DND-41 (cell line): ENCODE data around the gene RSPH9.

Experiments
- ATAC-seq: fragments of 200-7000 bp; cut with Tn5 transposase; 3 replicates; pipeline ENCODE4 v1.9.1; 2021; ENCODE audit warnings: low read depth; ENCODE audit not compliant: insufficient read depth
- DNase-seq: peaks from one replicate; pipeline ENCODE4 v3.0.0-alpha.2; 2020
- H2AFZ ChIP-seq: 2 replicates; pipeline ENCODE4 v1.6.0; 2012; ENCODE audit warnings: low read depth, low read length
- H3K27ac ChIP-seq: 2 replicates; pipeline ENCODE4 v1.5.1; 2012; ENCODE audit warnings: low read length, inconsistent platforms
- H3K27me3 ChIP-seq: fragments of 200-600 bp; sonication (generic); 2 replicates; pipeline ENCODE4 v1.6.0; 2012; ENCODE audit warnings: low read length, mild to moderate bottlenecking, inconsistent platforms; ENCODE audit not compliant: insufficient read depth, poor library complexity
- H3K36me3 ChIP-seq: 2 replicates; pipeline ENCODE4 v1.5.1; 2012; ENCODE audit warnings: low read length, inconsistent platforms; ENCODE audit not compliant: insufficient read depth
- H3K4me1 ChIP-seq: 2 replicates; pipeline ENCODE4 v1.5.1; 2012; ENCODE audit warnings: mild to moderate bottlenecking, low read length; ENCODE audit not compliant: insufficient read depth
- H3K4me2 ChIP-seq: 2 replicates; pipeline ENCODE4 v1.6.0; 2012; ENCODE audit warnings: mild to moderate bottlenecking, moderate library complexity, low read length, inconsistent platforms; ENCODE audit not compliant: insufficient read depth
- H3K4me3 ChIP-seq, 2 experiments: fragments of 200-600 bp in 1 of 2; shearing (Covaris generic) in 1 of 2; 2 replicates each; pipeline ENCODE4 v1.5.1; 2012 to 2016; ENCODE audit warnings: inconsistent platforms in 2 of 2, low read length in 2 of 2, mild to moderate bottlenecking in 2 of 2, low read depth in 1 of 2, moderate library complexity in 1 of 2
- H3K79me2 ChIP-seq: 2 replicates; pipeline ENCODE4 v1.6.0; 2012; ENCODE audit warnings: low read length, inconsistent platforms; ENCODE audit not compliant: insufficient read depth
- H3K9ac ChIP-seq: 2 replicates; pipeline ENCODE4 v1.6.0; 2012; ENCODE audit warnings: low read depth, mild to moderate bottlenecking, inconsistent platforms, low read length, moderate library complexity
- H3K9me3 ChIP-seq: 2 replicates; pipeline ENCODE4 v1.5.1; 2012; ENCODE audit warnings: low read length, moderate library complexity, mild to moderate bottlenecking, inconsistent platforms; ENCODE audit not compliant: insufficient read depth, severe bottlenecking
- H4K20me1 ChIP-seq: 2 replicates; pipeline ENCODE4 v1.6.0; 2012; ENCODE audit warnings: low read length; ENCODE audit not compliant: insufficient read depth
- EZH2 ChIP-seq: IDR thresholded peaks from 3 replicates; pipeline ENCODE4 v1.6.1; 2012; ENCODE audit warnings: borderline replicate concordance, low read depth, mild to moderate bottlenecking, moderate library complexity, low read length, inconsistent platforms; ENCODE audit not compliant: severe bottlenecking
- TF ChIP-seq, protein P1 (sequence below): IDR thresholded peaks from 2 replicates; pipeline ENCODE4 v1.5.1; 2012; ENCODE audit warnings: borderline replicate concordance, low read length, moderate library complexity, mild to moderate bottlenecking; ENCODE audit not compliant: poor library complexity, severe bottlenecking; ENCODE audit errors: extremely low read depth

RSPH9 gene

DNA sequence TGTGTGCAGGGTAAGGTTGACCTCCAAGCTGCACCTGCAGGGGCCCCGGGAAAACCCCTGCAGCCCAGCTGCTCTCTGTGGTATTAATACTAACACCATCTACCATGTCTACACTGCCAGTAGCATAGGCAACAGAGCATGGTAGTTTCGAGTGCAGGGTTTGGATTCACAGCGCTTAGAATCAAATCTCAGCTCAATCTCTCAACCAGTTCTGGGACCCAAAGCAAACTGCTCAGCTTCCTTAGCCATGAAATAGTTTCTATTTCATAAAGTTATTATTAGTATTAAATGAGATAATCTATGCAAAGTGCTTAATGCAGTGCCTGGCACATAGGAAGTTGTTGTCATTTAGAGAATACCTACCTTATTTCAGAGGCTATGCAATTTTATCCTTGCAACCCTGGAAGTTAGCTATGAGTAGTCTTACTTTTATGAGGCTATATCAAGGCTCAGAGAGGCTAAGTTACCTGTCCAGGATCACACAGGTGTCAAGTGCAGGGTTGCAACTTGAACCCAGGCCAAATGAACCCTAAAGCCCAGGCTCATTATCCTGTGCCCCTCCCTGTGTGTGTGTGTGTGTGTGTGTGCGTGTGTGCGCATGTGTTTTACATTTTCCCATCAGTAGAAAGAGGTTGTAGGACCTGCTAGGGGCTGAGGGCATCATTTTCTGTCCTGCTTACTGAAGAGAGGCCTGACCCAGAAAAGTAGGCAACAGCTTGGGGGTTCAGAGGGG, 70.4 kb downstream of the RSPH9 start:
- DNase-seq (no peak), ATAC-seq (peak; percentile 27; the same call in 1 of the 3 replicates)
- TF ChIP-seq, protein P1, sequence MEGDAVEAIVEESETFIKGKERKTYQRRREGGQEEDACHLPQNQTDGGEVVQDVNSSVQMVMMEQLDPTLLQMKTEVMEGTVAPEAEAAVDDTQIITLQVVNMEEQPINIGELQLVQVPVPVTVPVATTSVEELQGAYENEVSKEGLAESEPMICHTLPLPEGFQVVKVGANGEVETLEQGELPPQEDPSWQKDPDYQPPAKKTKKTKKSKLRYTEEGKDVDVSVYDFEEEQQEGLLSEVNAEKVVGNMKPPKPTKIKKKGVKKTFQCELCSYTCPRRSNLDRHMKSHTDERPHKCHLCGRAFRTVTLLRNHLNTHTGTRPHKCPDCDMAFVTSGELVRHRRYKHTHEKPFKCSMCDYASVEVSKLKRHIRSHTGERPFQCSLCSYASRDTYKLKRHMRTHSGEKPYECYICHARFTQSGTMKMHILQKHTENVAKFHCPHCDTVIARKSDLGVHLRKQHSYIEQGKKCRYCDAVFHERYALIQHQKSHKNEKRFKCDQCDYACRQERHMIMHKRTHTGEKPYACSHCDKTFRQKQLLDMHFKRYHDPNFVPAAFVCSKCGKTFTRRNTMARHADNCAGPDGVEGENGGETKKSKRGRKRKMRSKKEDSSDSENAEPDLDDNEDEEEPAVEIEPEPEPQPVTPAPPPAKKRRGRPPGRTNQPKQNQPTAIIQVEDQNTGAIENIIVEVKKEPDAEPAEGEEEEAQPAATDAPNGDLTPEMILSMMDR = no peak
- no peak for TF ChIP-seq EZH2
- Histone ChIP-seq H3K4me1 (no peaks in the 10 kb centered on the region), H4K20me1 (peaks cover 22% of the 10 kb centered on the region; the same call in 1 of the 2 replicates), H3K4me3 (no peak overlapping the region), H3K9me3 (no peaks in the 10 kb centered on the region), H3K36me3 (no peaks in the 10 kb centered on the region), H3K79me2 (no peaks in the 10 kb centered on the region), H3K4me2 (no peak overlapping the region), H3K27ac (no peak overlapping the region), H3K9ac (no peak overlapping the region), H3K27me3 (peaks cover 17% of the 10 kb centered on the region), H2AFZ (no peak overlapping the region)

DNA sequence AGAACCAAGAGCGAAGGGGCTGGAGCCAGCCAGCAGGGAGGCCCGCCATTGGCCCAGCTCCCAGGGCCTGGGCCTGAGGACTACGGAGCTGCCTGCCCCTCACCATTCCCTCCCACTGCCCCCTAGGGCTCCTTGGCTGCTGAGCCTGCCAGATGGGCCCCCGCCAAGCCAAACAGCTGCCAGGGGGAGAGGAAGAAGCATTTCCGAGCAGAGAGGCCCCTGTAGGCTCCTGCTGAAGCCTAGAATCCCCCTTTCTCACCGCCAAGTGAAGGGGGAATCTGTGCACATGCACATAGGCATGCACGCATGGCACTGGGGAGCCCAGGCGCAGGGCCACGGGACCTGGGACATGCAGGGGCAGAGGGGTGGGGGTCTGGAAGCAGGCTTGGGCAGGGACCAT, 71.3 kb downstream of the RSPH9 start:
- H3K79me2 ChIP-seq = no peaks in the 10 kb centered on the region
- no peak overlapping the region for H2AFZ ChIP-seq
- H3K4me3 ChIP-seq = no peak overlapping the region
- TF ChIP-seq EZH2 = no peak
- TF ChIP-seq, protein P1 = no peak
- H4K20me1 ChIP-seq = peaks cover 22% of the 10 kb centered on the region; the same call in 1 of the 2 replicates
- ATAC-seq (no peak), DNase-seq (no peak)
- no peak overlapping the region for H3K27ac ChIP-seq
- H3K9me3 ChIP-seq = no peaks in the 10 kb centered on the region
- no peaks in the 10 kb centered on the region for H3K4me1 ChIP-seq
- no peaks in the 10 kb centered on the region for H3K36me3 ChIP-seq
- no peak overlapping the region for H3K4me2 ChIP-seq
- H3K9ac ChIP-seq = no peak overlapping the region
- peaks cover 17% of the 10 kb centered on the region for H3K27me3 ChIP-seq

DNA sequence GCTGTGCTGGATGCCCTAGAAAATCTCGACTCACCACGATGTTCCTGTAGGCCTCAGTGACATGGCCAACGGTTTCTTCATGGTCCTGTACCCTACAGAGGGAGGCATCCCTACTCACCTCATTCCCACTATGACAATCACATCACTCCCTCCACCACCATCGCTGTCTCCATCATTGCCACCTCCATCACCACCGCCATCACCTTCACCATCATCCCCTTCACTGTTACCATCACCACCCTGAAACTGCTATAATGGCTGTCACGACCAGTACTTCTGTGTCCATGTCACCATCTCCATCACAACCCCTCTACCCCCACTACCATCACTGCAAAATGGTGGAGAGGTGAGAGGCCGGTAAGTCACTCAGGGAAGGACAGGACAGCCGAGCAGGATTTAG, 72.6 kb downstream of the RSPH9 start:
- Histone ChIP-seq H3K27me3 (peaks cover 20% of the 10 kb centered on the region), H3K79me2 (no peaks in the 10 kb centered on the region), H3K27ac (no peak overlapping the region), H3K4me1 (no peaks in the 10 kb centered on the region), H3K4me3 (no peak overlapping the region), H4K20me1 (peaks cover 22% of the 10 kb centered on the region; the same call in 1 of the 2 replicates), H3K4me2 (no peak overlapping the region), H3K9me3 (no peaks in the 10 kb centered on the region), H3K36me3 (no peaks in the 10 kb centered on the region), H2AFZ (no peak overlapping the region), H3K9ac (no peak overlapping the region)
- DNase-seq (no peak), ATAC-seq (no peak)
- TF ChIP-seq, protein P1 = no peak
- TF ChIP-seq EZH2 = no peak
